Muscle layer of colon (tissue), 2 donors: ENCODE data around the gene TSC22D1.
"Not testable (repeated sequence)": the region's sequence is repeated elsewhere in the genome, so short reads cannot be mapped to it uniquely, and the experiment has no call there.

ENCODE experiments used
- H3K27ac ChIP-seq: one replicate; pipeline ENCODE4 v1.7.0; 2013; ENCODE audit warnings: low read depth, mild to moderate bottlenecking, low read length, moderate library complexity
- H3K27me3 ChIP-seq, 2 donors: one replicate each; pipeline ENCODE4 v1.7.0; 2013; ENCODE audit warnings: low read length in 2 of 2, mild to moderate bottlenecking in 2 of 2; ENCODE audit not compliant: insufficient read depth in 2 of 2, control insufficient read depth in 1 of 2
- H3K36me3 ChIP-seq: one replicate; pipeline ENCODE4 v1.7.0; 2013; ENCODE audit warnings: mild to moderate bottlenecking, low read length; ENCODE audit not compliant: insufficient read depth
- H3K4me1 ChIP-seq: one replicate; pipeline ENCODE4 v1.7.0; 2013; ENCODE audit warnings: mild to moderate bottlenecking, low read length; ENCODE audit not compliant: insufficient read depth
- H3K4me3 ChIP-seq, 2 donors: one replicate each; pipeline ENCODE4 v1.7.0; 2013; ENCODE audit warnings: low read length in 2 of 2, low read depth in 1 of 2, mild to moderate bottlenecking in 1 of 2, moderate library complexity in 1 of 2
- H3K9ac ChIP-seq: one replicate; pipeline ENCODE4 v1.7.0; 2013; ENCODE audit warnings: low read length
- H3K9me3 ChIP-seq: one replicate; pipeline ENCODE4 v1.7.0; 2013; ENCODE audit warnings: mild to moderate bottlenecking, low read length
- donor health status: abdominal sarcoma.
- donor health status: Adenocarcinoma of cecum.

The TSC22D1 gene

DNA sequence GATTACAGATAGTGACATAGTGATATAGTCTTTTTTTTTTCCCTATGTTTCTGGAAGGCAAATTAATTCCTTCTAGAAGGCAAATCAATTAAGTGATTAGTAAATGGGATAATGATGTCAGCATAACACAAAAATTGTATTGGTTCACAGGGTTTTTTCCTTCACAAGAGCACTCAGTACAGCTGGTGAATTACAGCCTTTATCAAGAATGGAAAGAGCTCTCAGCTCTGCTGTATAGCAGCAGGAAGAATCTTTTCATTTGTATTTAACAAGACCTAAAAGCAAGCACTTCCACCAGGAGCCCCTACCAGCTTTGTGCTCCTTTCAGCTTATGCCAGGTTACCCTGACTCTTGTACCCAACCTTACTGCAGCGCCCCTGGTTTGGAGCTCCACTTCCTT is 111.7 kb downstream of the TSC22D1 start:
- Histone ChIP-seq H3K27me3 (no peaks in the 10 kb centered on the region), H3K9ac (no peak overlapping the region), H3K4me3 (peak overlapping the region in 1 of 2 donors; percentile 4), H3K4me1 (no peaks in the 10 kb centered on the region), H3K36me3 (no peaks in the 10 kb centered on the region), H3K9me3 (no peaks in the 10 kb centered on the region), H3K27ac (peak overlapping the region; percentile 25)

DNA sequence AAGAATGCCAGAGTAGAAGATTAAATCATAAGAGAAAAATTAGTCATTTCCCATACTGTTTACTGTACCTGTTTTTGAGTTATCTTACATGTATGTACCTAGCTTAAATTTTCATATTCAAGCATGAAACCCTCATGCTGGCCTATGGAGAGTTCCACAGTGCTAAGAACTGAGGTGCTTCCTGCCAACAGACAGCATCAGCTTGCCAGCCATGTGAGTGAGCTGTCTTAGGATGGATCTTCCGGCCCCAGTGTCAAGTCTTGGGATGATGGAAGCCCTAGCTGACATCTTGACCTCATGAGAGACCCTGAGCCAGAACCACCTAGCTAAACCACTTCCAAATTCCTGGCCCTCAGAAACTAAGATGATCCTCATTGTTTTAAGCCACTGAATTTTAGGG is 112.4 kb downstream of the TSC22D1 start:
- Histone ChIP-seq H3K27ac (no peak overlapping the region), H3K4me3 (no peak overlapping the region), H3K9ac (no peak overlapping the region), H3K4me1 (no peaks in the 10 kb centered on the region), H3K27me3 (no peaks in the 10 kb centered on the region), H3K9me3 (no peaks in the 10 kb centered on the region), H3K36me3 (no peaks in the 10 kb centered on the region)

DNA sequence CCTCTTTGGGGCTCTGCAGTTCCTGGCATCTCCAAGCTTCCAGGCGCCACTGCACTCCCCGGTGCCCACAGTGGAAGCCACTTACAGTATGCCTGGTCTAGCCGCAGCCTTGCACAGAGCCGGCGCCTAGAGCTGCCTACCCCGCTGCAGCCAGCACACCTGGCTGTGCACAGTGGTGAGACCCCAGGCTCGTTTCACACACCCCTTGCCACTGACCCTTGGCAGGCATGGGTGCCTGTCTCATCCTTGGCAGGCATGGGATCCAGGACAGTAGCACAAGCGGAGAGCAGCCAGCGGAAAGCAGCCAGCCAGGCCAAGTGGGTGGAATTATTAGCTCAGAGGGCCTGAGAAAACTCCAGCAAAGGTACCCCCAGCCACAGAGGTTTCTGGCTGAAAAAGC is 116.5 kb downstream of the TSC22D1 start:
- H3K27ac ChIP-seq, result no peak overlapping the region
- no peak overlapping the region for H3K4me3 ChIP-seq
- no peak overlapping the region for H3K9ac ChIP-seq
- no peaks in the 10 kb centered on the region for H3K27me3 ChIP-seq
- no peaks in the 10 kb centered on the region for H3K36me3 ChIP-seq
- H3K4me1 ChIP-seq, result no peaks in the 10 kb centered on the region
- H3K9me3 ChIP-seq, result no peaks in the 10 kb centered on the region

DNA sequence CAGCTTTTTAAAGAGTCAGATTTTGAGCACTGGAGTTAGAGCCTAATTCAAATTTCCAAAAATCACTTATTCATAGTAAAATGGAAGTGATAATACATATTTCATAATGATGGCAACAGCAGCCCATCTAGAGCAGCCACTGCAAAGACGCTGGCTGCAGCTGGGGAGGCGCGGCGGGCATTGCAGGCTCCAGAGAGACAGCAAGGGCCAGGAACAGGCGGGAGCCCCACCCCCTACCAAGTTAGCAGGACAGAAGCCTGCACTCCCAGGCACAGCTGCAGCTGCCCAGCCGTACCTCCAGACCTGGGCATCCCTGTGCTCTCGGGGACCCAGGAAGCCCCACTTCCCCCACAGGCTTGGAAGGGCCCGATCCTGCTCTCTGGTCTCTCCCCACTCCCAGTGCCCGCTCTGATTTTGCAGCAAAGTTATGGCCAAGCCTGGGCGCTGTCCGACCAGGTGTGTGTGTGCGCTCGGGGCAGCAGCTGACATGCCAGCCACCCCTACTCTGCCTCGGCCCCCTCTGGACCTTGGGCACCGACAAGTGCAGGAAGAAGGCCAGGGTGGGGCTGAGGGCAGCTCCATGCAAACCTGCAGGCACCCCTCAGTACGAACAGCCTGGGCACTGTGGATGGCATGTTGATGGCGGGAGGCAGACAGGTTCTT is 117.7 kb downstream of the TSC22D1 start:
- H3K9ac ChIP-seq, result no peak overlapping the region
- H3K27ac ChIP-seq, result no peak overlapping the region
- H3K4me1 ChIP-seq, result no peaks in the 10 kb centered on the region
- no peaks in the 10 kb centered on the region for H3K9me3 ChIP-seq
- peak overlapping the region in 1 of 2 donors; percentile 3 for H3K4me3 ChIP-seq
- H3K36me3 ChIP-seq, result no peaks in the 10 kb centered on the region
- no peaks in the 10 kb centered on the region for H3K27me3 ChIP-seq

DNA sequence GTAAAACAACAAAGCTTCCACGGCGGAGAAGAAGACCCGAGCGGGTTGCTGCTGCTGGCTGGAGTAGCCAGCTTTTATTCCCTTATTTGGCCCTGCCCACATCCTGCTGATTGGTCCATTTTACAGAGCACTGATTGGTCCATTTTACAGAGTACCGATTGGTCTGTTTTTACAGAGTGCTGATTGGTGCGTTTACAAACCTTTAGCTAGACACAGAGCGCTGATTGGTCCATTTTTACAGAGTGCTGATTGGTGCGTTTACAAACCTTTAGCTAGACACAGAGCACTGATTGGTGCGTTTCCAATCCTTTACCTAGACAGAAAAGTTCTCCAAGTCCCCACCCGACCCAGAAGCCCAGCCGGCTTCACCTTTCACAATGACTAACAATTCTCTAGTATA is 119.9 kb downstream of the TSC22D1 start:
- not testable (repeated sequence) for H3K27ac ChIP-seq

DNA sequence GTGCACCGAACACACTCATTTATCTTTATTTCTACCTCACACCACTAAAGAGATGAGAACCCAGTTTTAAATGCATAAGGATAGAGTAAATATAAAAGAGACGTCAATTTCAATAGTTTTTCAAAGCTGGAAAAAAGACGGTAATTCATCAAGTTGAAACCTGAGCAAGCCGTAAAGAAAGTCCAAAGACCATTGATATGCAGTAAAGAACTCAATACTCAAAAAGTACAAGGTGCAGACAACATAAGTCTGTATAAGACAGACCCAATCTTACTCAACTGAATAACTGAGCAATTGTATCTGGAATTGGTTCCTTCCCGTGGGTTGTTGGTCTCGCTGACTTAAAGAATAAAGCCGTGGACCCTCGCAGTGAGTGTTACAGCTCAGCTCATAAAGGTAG is 120.4 kb downstream of the TSC22D1 start:
- Histone ChIP-seq H3K4me1 (no peaks in the 10 kb centered on the region), H3K9ac (no peak overlapping the region), H3K27me3 (no peaks in the 10 kb centered on the region), H3K36me3 (no peaks in the 10 kb centered on the region), H3K4me3 (no peak overlapping the region), H3K9me3 (no peaks in the 10 kb centered on the region), H3K27ac (no peak overlapping the region)

More for the DNA sequence above, 119.9 kb downstream of the TSC22D1 start:
- not testable (repeated sequence) for H3K9ac ChIP-seq, H3K4me1 ChIP-seq, H3K4me3 ChIP-seq, H3K9me3 ChIP-seq, H3K36me3 ChIP-seq, H3K27me3 ChIP-seq

DNA sequence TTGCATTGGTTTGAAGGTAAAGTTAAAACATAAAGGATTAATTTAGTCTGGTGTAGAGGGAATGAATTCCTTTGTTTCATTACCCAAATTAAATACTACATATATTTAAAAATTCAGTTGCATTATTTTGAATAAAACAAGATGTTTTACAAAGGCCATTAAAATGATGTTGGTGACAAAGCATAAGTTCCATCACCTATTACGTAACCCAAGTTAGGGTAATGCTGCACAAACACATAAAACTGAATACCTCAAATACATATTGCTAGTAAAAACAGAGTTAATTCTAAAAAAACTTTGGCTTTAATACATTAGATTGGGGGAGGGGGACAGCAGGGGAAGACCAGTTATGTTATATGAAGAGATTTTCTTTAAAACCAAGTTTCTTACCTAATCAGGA is 122.2 kb downstream of the TSC22D1 start:
- Histone ChIP-seq H3K4me3 (no peak overlapping the region), H3K9me3 (no peaks in the 10 kb centered on the region), H3K27me3 (no peaks in the 10 kb centered on the region), H3K36me3 (no peaks in the 10 kb centered on the region), H3K9ac (no peak overlapping the region), H3K27ac (no peak overlapping the region), H3K4me1 (no peaks in the 10 kb centered on the region)

DNA sequence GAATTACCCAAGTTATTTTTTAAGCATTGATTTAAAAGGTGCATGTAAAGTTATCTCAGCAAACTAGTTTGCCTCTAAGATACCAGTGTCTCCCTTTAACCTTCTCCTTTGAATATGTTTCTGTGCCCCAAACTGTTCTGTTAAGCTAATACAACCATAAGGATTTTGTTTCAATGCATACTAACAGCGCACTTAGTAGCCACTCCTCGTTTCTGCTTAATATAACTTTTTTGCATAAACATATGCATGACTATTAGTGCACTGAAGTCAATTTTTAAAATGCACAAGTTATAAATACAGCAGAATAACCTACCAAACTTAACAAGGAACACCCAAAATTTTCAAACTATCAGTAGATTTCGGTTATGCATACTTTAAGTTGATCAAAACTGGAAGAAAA is 123.1 kb downstream of the TSC22D1 start:
- Histone ChIP-seq H3K9me3 (no peaks in the 10 kb centered on the region), H3K9ac (no peak overlapping the region), H3K36me3 (no peaks in the 10 kb centered on the region), H3K4me1 (no peaks in the 10 kb centered on the region), H3K4me3 (no peak overlapping the region), H3K27ac (no peak overlapping the region), H3K27me3 (no peaks in the 10 kb centered on the region)

DNA sequence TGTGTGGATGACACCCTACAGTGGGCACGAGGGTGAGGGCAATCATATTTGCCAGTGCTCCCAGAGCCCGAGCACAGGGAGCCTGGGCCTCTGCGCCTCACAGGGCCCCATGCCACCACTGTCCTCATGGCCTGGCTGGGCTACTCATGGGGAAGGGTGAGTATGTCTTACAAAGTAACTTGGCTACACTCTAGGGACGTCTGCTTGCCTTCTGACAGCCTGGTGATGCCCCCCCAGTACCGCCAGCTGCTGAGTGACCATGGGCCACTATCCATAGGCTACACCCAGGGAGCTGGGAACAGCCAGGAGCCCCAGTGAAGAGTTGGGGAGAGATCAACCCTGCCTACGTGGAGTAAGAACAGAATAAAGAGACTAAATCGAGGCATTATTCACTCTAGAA is 123.7 kb downstream of the TSC22D1 start:
- no peaks in the 10 kb centered on the region for H3K27me3 ChIP-seq
- no peaks in the 10 kb centered on the region for H3K36me3 ChIP-seq
- H3K9me3 ChIP-seq, result no peaks in the 10 kb centered on the region
- no peak overlapping the region for H3K4me3 ChIP-seq
- H3K27ac ChIP-seq, result no peak overlapping the region
- H3K9ac ChIP-seq, result no peak overlapping the region
- H3K4me1 ChIP-seq, result no peaks in the 10 kb centered on the region

DNA sequence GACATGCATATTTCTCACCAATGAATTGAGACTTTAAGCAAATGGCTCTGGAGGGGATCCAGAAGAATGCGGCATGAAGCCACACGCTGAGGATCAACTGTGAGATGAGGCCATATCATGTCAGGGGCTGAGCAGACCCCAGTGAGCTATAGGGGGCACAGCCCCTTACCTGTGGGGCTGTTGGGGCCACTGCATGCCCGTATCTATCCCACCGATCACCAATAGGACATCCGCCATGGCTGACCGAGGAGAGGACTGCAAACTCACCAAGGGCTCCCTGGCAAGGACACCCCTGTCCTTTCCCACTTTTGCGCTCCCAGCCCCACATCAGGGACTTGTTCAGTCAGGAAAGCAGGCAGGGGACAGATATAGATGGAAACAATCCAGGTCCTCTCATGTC is 124.5 kb downstream of the TSC22D1 start:
- Histone ChIP-seq H3K27me3 (no peaks in the 10 kb centered on the region), H3K4me3 (no peak overlapping the region), H3K9ac (no peak overlapping the region), H3K36me3 (no peaks in the 10 kb centered on the region), H3K27ac (no peak overlapping the region), H3K4me1 (no peaks in the 10 kb centered on the region), H3K9me3 (no peaks in the 10 kb centered on the region)

DNA sequence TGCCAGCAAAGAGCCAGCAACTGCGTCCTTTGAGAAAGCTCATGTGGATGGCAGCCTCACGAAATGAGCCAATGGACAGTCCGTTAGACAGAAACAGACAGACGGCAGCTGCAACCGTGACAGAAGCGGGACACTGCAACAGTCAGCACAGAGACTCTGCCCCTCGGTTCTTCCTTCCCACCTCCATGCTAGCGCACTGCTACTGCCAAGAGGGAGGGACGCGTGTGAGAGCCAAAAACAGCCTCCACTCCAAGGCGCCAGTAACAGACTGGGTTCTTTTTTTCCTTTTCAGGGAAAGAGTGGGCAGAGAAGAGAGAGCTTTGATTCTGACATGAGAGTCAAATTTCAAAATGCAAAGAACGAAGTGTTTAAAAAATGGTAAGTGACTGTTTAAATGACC is 125.0 kb downstream of the TSC22D1 start:
- Histone ChIP-seq H3K9ac (no peak overlapping the region), H3K4me3 (no peak overlapping the region), H3K27ac (no peak overlapping the region)

DNA sequence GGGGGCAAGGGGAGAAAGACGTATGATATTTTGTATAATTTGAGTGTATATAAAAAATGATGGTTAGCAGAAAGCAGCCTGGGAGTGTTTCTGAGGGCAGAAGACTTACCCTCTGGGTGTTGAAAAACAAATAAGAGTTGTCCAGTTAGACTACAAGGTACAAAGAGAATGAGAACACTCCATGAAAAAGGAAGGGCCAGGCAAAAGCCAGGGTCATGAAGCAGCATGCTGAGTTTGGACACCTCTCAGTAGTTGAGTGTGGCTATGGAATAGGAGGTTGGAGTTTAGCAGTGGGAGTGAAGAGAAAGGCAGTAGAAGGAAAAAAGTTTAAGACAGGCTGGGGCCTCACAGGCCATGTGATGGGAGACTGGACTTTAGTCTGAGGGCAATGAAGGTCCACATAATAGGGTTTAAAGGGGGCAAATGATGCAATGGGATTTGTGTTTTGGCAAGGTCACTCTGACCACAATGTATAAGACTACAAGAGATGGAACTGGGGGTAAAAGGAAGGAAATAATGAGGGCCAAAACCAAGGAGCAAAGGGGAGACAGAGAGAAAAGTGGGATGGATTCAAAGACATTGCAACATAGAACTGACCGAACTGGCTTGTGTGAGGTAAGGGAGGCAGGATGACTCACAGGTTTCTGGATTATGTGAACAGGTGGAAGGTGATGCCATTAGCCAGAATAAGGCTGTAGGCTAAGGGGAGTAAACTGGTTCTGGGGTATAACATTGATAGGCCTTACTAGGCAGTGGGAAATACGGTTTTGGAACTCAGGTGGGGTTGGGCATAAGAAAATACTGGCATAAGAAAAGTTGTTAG is 125.9 kb downstream of the TSC22D1 start:
- no peak overlapping the region for H3K9ac ChIP-seq
- H3K9me3 ChIP-seq, result no peaks in the 10 kb centered on the region
- H3K4me3 ChIP-seq, result no peak overlapping the region
- H3K27ac ChIP-seq, result no peak overlapping the region
- no peaks in the 10 kb centered on the region for H3K27me3 ChIP-seq
- no peaks in the 10 kb centered on the region for H3K4me1 ChIP-seq
- no peaks in the 10 kb centered on the region for H3K36me3 ChIP-seq

More for the DNA sequence above, 125.0 kb downstream of the TSC22D1 start:
- Histone ChIP-seq H3K4me1 (no peaks in the 10 kb centered on the region), H3K9me3 (no peaks in the 10 kb centered on the region), H3K36me3 (no peaks in the 10 kb centered on the region), H3K27me3 (no peaks in the 10 kb centered on the region)
